Natural killer cell (primary cell): ENCODE results near the gene SMO. TPM values are rescaled to one million over a fixed set of nuclear protein-coding genes. Genes with fewer than 3 reads are reported as not detected.
"Not testable (repeated sequence)": the region's sequence is repeated elsewhere in the genome, so short reads cannot be mapped to it uniquely, and the experiment has no call there.

ENCODE experiments used
- ATAC-seq, 3 donors: fragments of 150-1000 bp in 2 of 3; fragments of 200-7000 bp in 1 of 3; cut with Tn5 transposase; 1 replicate in 1 of 3; 2 replicates in 2 of 3; pipeline ENCODE4 v1.10.0; 2021; ENCODE audit warnings: mild to moderate bottlenecking in 2 of 3, moderate library complexity in 2 of 3
- DNase-seq, 2 donors: peaks; one replicate each; pipeline versions ENCODE4 v3.0.0 to v3.0.0-alpha.2; 2013 to 2021; ENCODE audit warnings: mixed read lengths in 1 of 2
- H3K27ac ChIP-seq: one replicate; pipeline ENCODE4 v1.5.1; 2013; ENCODE audit warnings: mild to moderate bottlenecking, low read length
- H3K27me3 ChIP-seq: one replicate; pipeline ENCODE4 v1.6.1; 2013; ENCODE audit warnings: low read length; ENCODE audit not compliant: control insufficient read depth, insufficient read depth
- H3K36me3 ChIP-seq: one replicate; pipeline ENCODE4 v1.6.1; 2013; ENCODE audit warnings: low read length; ENCODE audit not compliant: control insufficient read depth, insufficient read depth
- H3K4me1 ChIP-seq: one replicate; pipeline ENCODE4 v1.6.1; 2013; ENCODE audit warnings: low read length; ENCODE audit not compliant: control insufficient read depth, insufficient read depth
- H3K4me3 ChIP-seq: one replicate; pipeline ENCODE4 v1.5.1; 2013; ENCODE audit warnings: low read length
- H3K9me3 ChIP-seq: one replicate; pipeline ENCODE4 v1.6.1; 2013; ENCODE audit warnings: low read length; ENCODE audit not compliant: control insufficient read depth, insufficient read depth
- H3K27ac Mint-ChIP-seq, 2 donors: one replicate each; pipeline ENCODE4 v1.8.0; 2022; ENCODE audit warnings: mild to moderate bottlenecking in 2 of 2, mixed read lengths in 2 of 2, moderate library complexity in 1 of 2
- H3K27me3 Mint-ChIP-seq, 2 donors: one replicate each; pipeline ENCODE4 v1.8.0; 2022; ENCODE audit warnings: low read depth in 2 of 2, mixed read lengths in 2 of 2
- H3K36me3 Mint-ChIP-seq: one replicate; pipeline ENCODE4 v1.8.0; 2022; ENCODE audit warnings: mixed read lengths
- H3K4me1 Mint-ChIP-seq, 2 donors: one replicate each; pipeline ENCODE4 v1.8.0; 2022; ENCODE audit warnings: mixed read lengths in 2 of 2
- H3K4me3 Mint-ChIP-seq: one replicate; pipeline ENCODE4 v1.8.0; 2022; ENCODE audit warnings: mild to moderate bottlenecking, moderate library complexity, mixed read lengths
- H3K9me3 Mint-ChIP-seq, 2 donors: one replicate each; pipeline ENCODE4 v1.8.0; 2022; ENCODE audit warnings: mixed read lengths in 2 of 2
- CTCF ChIP-seq: fragments of 200-600 bp; IDR thresholded peaks from one replicate; pipeline ENCODE4 v1.8.0; 2022; ENCODE audit warnings: antibody characterized with exemption
- WGBS: methylation state at CpG from one replicate; pipeline ENCODE4 v1.1.7; 2013; ENCODE audit warnings: missing lambda C conversion rate; ENCODE audit not compliant: insufficient coverage; 5-methylcytosine and 5-hydroxymethylcytosine counted together
- intact Hi-C: fragments of 100-400 bp; cut with micrococcal nuclease; formaldehyde crosslinking; loops from one replicate; pipeline ENCODE4 v1.14.2; 2022
- total RNA-seq, 4 donors: library from RNA; stranded (reverse); fragments of 120-200 nt in 1 of 4; gene quantifications; one replicate each; pipeline versions ENCODE4 v1.2.3 to v1.2.4, GENCODE V29; 2013 to 2022

The SMO gene
- total RNA-seq, 3 donors from 2014 or later (not counting 1 experiment from before 2014, with no cell fraction given): 0.09 to 0.50 (median 0.50) TPM

GRCh38 chr7:129244220-129244619 is 55.8 kb downstream of the SMO start:
- no peak overlapping the region for H3K4me3 Mint-ChIP-seq
- H3K4me1 Mint-ChIP-seq: peaks cover 0 to 13% of the 10 kb centered on the region in 2 donors
- WGBS: 100% methylated on average over 1 of the region's 1 CpG
- H3K27me3 Mint-ChIP-seq: no peaks in the 10 kb centered on the region
- no peaks in the 10 kb centered on the region for H3K36me3 Mint-ChIP-seq
- H3K9me3 Mint-ChIP-seq: peaks cover 0 to 2% of the 10 kb centered on the region in 2 donors
- intact Hi-C loops: no loop called here
- Histone ChIP-seq H3K36me3 (no peaks in the 10 kb centered on the region), H3K9me3 (no peaks in the 10 kb centered on the region), H3K4me3 (no peak overlapping the region), H3K27me3 (no peaks in the 10 kb centered on the region), H3K27ac (no peak overlapping the region), H3K4me1 (no peaks in the 10 kb centered on the region)
- TF ChIP-seq CTCF: no peak
- DNase-seq (no peak), ATAC-seq (no peak)
- no peak overlapping the region for H3K27ac Mint-ChIP-seq

GRCh38 chr7:129245533-129245932 is 57.1 kb downstream of the SMO start:
- H3K9me3 ChIP-seq: no peaks in the 10 kb centered on the region
- ATAC-seq (no peak), DNase-seq (no peak)
- intact Hi-C loops: no loop called here
- H3K27ac ChIP-seq: no peak overlapping the region
- peaks cover 0 to 2% of the 10 kb centered on the region in 2 donors for H3K9me3 Mint-ChIP-seq
- no CpG with 5 or more reads among the region's 3 CpGs for WGBS
- no peaks in the 10 kb centered on the region for H3K4me1 ChIP-seq
- H3K4me3 Mint-ChIP-seq: no peak overlapping the region
- no peaks in the 10 kb centered on the region for H3K36me3 ChIP-seq
- no peak overlapping the region for H3K4me3 ChIP-seq
- no peaks in the 10 kb centered on the region for H3K27me3 Mint-ChIP-seq
- no peaks in the 10 kb centered on the region for H3K36me3 Mint-ChIP-seq
- H3K27me3 ChIP-seq: no peaks in the 10 kb centered on the region
- TF ChIP-seq CTCF: no peak
- peaks cover 0 to 1% of the 10 kb centered on the region in 2 donors for H3K4me1 Mint-ChIP-seq
- H3K27ac Mint-ChIP-seq: no peak overlapping the region

GRCh38 chr7:129247087-129247486 is 58.7 kb downstream of the SMO start:
- H3K36me3 ChIP-seq: no peaks in the 10 kb centered on the region
- intact Hi-C loops: no loop called here
- peaks cover 0 to 2% of the 10 kb centered on the region in 2 donors for H3K9me3 Mint-ChIP-seq
- no peak overlapping the region for H3K27ac ChIP-seq
- H3K9me3 ChIP-seq: no peaks in the 10 kb centered on the region
- H3K4me1 Mint-ChIP-seq: no peaks in the 10 kb centered on the region
- H3K36me3 Mint-ChIP-seq: no peaks in the 10 kb centered on the region
- ATAC-seq (no peak), DNase-seq (no peak)
- WGBS: 72% methylated on average over 2 of the region's 2 CpGs
- no peaks in the 10 kb centered on the region for H3K4me1 ChIP-seq
- H3K27me3 ChIP-seq: no peaks in the 10 kb centered on the region
- H3K4me3 ChIP-seq: no peak overlapping the region
- no peaks in the 10 kb centered on the region for H3K27me3 Mint-ChIP-seq
- H3K27ac Mint-ChIP-seq: no peak overlapping the region
- no peak overlapping the region for H3K4me3 Mint-ChIP-seq
- TF ChIP-seq CTCF: no peak

GRCh38 chr7:129252128-129252527 is 63.7 kb downstream of the SMO start:
- H3K4me1 Mint-ChIP-seq: no peaks in the 10 kb centered on the region
- Histone ChIP-seq H3K36me3 (no peaks in the 10 kb centered on the region), H3K27me3 (no peaks in the 10 kb centered on the region), H3K9me3 (no peaks in the 10 kb centered on the region), H3K4me3 (no peak overlapping the region), H3K27ac (no peak overlapping the region), H3K4me1 (no peaks in the 10 kb centered on the region)
- TF ChIP-seq CTCF: no peak
- no peaks in the 10 kb centered on the region for H3K36me3 Mint-ChIP-seq
- no peaks in the 10 kb centered on the region for H3K27me3 Mint-ChIP-seq
- intact Hi-C loops: no loop called here
- H3K4me3 Mint-ChIP-seq: no peak overlapping the region
- H3K9me3 Mint-ChIP-seq: no peaks in the 10 kb centered on the region
- WGBS: 67% methylated on average over 1 of the region's 2 CpGs
- ATAC-seq: no peak
- H3K27ac Mint-ChIP-seq: no peak overlapping the region
- DNase-seq: no peak

GRCh38 chr7:129252603-129253002 is 64.2 kb downstream of the SMO start:
- DNase-seq, H3K4me1 Mint-ChIP-seq, intact Hi-C loops, H3K27ac Mint-ChIP-seq, ATAC-seq, H3K4me1 ChIP-seq, H3K36me3 Mint-ChIP-seq, H3K9me3 Mint-ChIP-seq, H3K27me3 Mint-ChIP-seq, H3K9me3 ChIP-seq, H3K27ac ChIP-seq, H3K36me3 ChIP-seq, H3K4me3 ChIP-seq, H3K4me3 Mint-ChIP-seq, H3K27me3 ChIP-seq: not testable (repeated sequence)
- WGBS: 98% methylated on average over 5 of the region's 5 CpGs
